Measurements from ENCODE around the gene TBC1D13.
"Not testable (repeated sequence)": the region's sequence is repeated elsewhere in the genome, so short reads cannot be mapped to it uniquely, and the experiment has no call there.

The TBC1D13 gene

GRCh38 chr9:128858476-128858875 is 71.4 kb downstream of the TBC1D13 start:
- not testable (repeated sequence) for H3K4me3 Mint-ChIP-seq; H3K27me3 Mint-ChIP-seq; DNase-seq; ATAC-seq (replicated peaks); H3K9me3 Mint-ChIP-seq; H3K27ac Mint-ChIP-seq; H3K36me3 Mint-ChIP-seq; H3K4me1 Mint-ChIP-seq
